K562 (cell line): ENCODE measurements around the gene RABIF. TPM values are rescaled to one million over a fixed set of nuclear protein-coding genes. Genes with fewer than 3 reads are reported as not detected.

Source experiments
- ATF4 ChIP-seq: fragments of 450-650 bp; formaldehyde crosslinking; IDR thresholded peaks from 2 replicates; pipeline ENCODE4 v1.4.0; 2022; ENCODE audit warnings: mild to moderate bottlenecking, moderate library complexity
- BMI1 ChIP-seq: fragments of 150-350 bp; IDR thresholded peaks from 2 replicates; pipeline ENCODE4 v1.6.1; 2014; ENCODE audit warnings: low read length
- BRD9 ChIP-seq: fragments of 450-650 bp; IDR thresholded peaks from 2 replicates; pipeline ENCODE4 v1.6.1; 2018; ENCODE audit warnings: low read depth; ENCODE audit not compliant: partially characterized antibody
- EGR1 ChIP-seq: fragments of 450-650 bp; conservative IDR thresholded peaks from 2 replicates; pipeline ENCODE4 v1.6.1; 2017; ENCODE audit warnings: mild to moderate bottlenecking
- ETV5 ChIP-seq: sonication (generic); formaldehyde crosslinking; IDR thresholded peaks from 2 replicates; pipeline ENCODE4 v1.4.0; 2020; ENCODE audit warnings: low read depth, mild to moderate bottlenecking, missing genetic modification reagents
- HOMEZ ChIP-seq: fragments of 250-450 bp; sonication (Bioruptor Pico); IDR thresholded peaks from 2 replicates; pipeline ENCODE4 v1.4.0; 2020; ENCODE audit warnings: mild to moderate bottlenecking, moderate library complexity
- MBD1 ChIP-seq: fragments of 250-450 bp; sonication (Bioruptor Pico); IDR thresholded peaks from 2 replicates; pipeline ENCODE4 v1.8.0; 2022; ENCODE audit warnings: inconsistent platforms
- NFATC3 ChIP-seq: fragments of 450-650 bp; IDR thresholded peaks from 2 replicates; pipeline ENCODE4 v1.6.1; 2017; ENCODE audit warnings: mild to moderate bottlenecking
- NFIX ChIP-seq: fragments of 250-450 bp; sonication (Bioruptor Pico); IDR thresholded peaks from 2 replicates; pipeline ENCODE4 v1.4.0; 2020; ENCODE audit warnings: low read depth, mild to moderate bottlenecking, moderate library complexity
- POLR2A ChIP-seq: fragments of 450-650 bp; conservative IDR thresholded peaks from 2 replicates; pipeline ENCODE4 v1.6.1; 2016
- RAD51 ChIP-seq: fragments of 450-650 bp; IDR thresholded peaks from 2 replicates; pipeline ENCODE4 v1.7.1; 2016; ENCODE audit warnings: low read depth, mild to moderate bottlenecking, borderline replicate concordance
- RBM39 ChIP-seq: fragments of 200-400 bp; formaldehyde crosslinking; optimal IDR thresholded peaks from 2 replicates; pipeline ENCODE3; 2018; ENCODE audit warnings: low read depth, low read length
- SPI1 ChIP-seq: IDR thresholded peaks from 2 replicates; pipeline ENCODE4 v1.6.1; 2011; ENCODE audit warnings: low read depth, low read length, control low read depth, borderline replicate concordance
- TBP ChIP-seq: optimal IDR thresholded peaks from 2 replicates; pipeline ENCODE3; 2011; ENCODE audit warnings: low read depth, low read length, improper control_type of control experiment
- XRCC4 ChIP-seq: IDR thresholded peaks from one replicate; pipeline ENCODE4 v1.6.1; 2011; ENCODE audit not compliant: insufficient read depth, insufficient read length; ENCODE audit errors: extremely low read depth
- ZBTB33 ChIP-seq: sonication (generic); formaldehyde crosslinking; IDR thresholded peaks from 2 replicates; pipeline ENCODE4 v1.8.1; 2023; ENCODE audit warnings: mild to moderate bottlenecking, missing genetic modification reagents
- ZC3H4 ChIP-seq: sonication (generic); formaldehyde crosslinking; IDR thresholded peaks from 2 replicates; pipeline ENCODE4 v1.9.0; 2021; ENCODE audit warnings: missing genetic modification reagents, borderline replicate concordance
- ZNF175 ChIP-seq: fragments of 200-800 bp; sonication (Bioruptor generic); IDR thresholded peaks from 2 replicates; pipeline ENCODE4 v1.6.1; 2016; ENCODE audit warnings: low read depth, mild to moderate bottlenecking, missing genetic modification characterization, missing compliant biosample characterization
- ZNF436 ChIP-seq: fragments of 250-450, 450-650 bp; sonication (Bioruptor Pico); formaldehyde crosslinking; IDR thresholded peaks from 2 replicates; pipeline ENCODE4 v1.7.0; 2020; ENCODE audit warnings: mild to moderate bottlenecking
- ZNF76 ChIP-seq: fragments of 250-450 bp; sonication (Bioruptor Pico); IDR thresholded peaks from 2 replicates; pipeline ENCODE4 v1.4.0; 2020; ENCODE audit warnings: mild to moderate bottlenecking, moderate library complexity, borderline replicate concordance
- ZNF785 ChIP-seq: fragments of 250-450 bp; sonication (Bioruptor Pico); IDR thresholded peaks from 2 replicates; pipeline ENCODE4 v1.4.0; 2020; ENCODE audit warnings: mild to moderate bottlenecking
- ZZZ3 ChIP-seq: fragments of 450-650 bp; IDR thresholded peaks from 2 replicates; pipeline ENCODE4 v1.6.1; 2016; ENCODE audit warnings: antibody characterized with exemption, mild to moderate bottlenecking, moderate library complexity
- polyA plus RNA-seq, 8 experiments: library from polyadenylated mRNA; depleted of rRNA in 4 of 8; stranded (reverse) in 5 of 8; unstranded in 3 of 8; fragments of >200 nt; fragmentation: Nextera tagmentation in 2 of 8; fragmentation: Illumina TruSeq in 1 of 8; extraction: Ambion mirVana in 2 of 8; extraction: Trizol in 1 of 8; gene quantifications; 2 replicates each; pipeline versions ENCODE4 v1.2.1 to v1.2.3, GENCODE V29; 2011 to 2014; ENCODE audit warnings: inconsistent platforms in 1 of 8, missing spikeins in 1 of 8
- total RNA-seq, 7 experiments: library from RNA; depleted of rRNA in 6 of 7; stranded (reverse); fragments of >200 nt in 6 of 7; fragmentation: Illumina TruSeq in 2 of 7; extraction: Trizol in 2 of 7; gene quantifications; 2 replicates each; pipeline versions ENCODE4 v1.2.1 to v1.2.3, GENCODE V29; 2011 to 2021; ENCODE audit warnings: low replicate concordance in 1 of 7

The RABIF gene
- total and polyA plus RNA-seq, 9 of the 15 experiments (the other 6 are each of a cell fraction or from before 2014, with no cell fraction given) = 7.4 to 20.1 (median 11.0) TPM

- peak; percentile 41; the same call in 1 of the 2 replicates for TF ChIP-seq ZNF175 (CRISPR knock-in tag)
- no peak for TF ChIP-seq MBD1 (CRISPR knock-in tag)
- TF ChIP-seq ZNF785 = no peak
- TF ChIP-seq TBP = peak; percentile 85
- peak; percentile 67; the same call in 1 of the 2 replicates for TF ChIP-seq ETV5
- 0 out of 2 replicates have a peak, but pooled peaks have one; percentile 15 for TF ChIP-seq ZZZ3
- TF ChIP-seq ZBTB33 (CRISPR knock-in tag) = no peak; the same call in 1 of the 2 replicates
- TF ChIP-seq BMI1 = no peak
- no peak; the same call in 1 of the 2 replicates for TF ChIP-seq SPI1
- TF ChIP-seq ZNF436 (CRISPR knock-in tag) = no peak
- TF ChIP-seq RBM39 = no peak
- TF ChIP-seq ATF4 (CRISPR knock-in tag) = peak; percentile 95
- TF ChIP-seq POLR2A = peak; percentile 96
- TF ChIP-seq BRD9 = peak; percentile 83
- peak; percentile 82 for TF ChIP-seq EGR1
- TF ChIP-seq XRCC4 = no peak
- no peak for TF ChIP-seq NFATC3
- TF ChIP-seq ZNF76 = peak; percentile 14; the same call in 1 of the 2 replicates
- TF ChIP-seq RAD51 = peak; percentile 100
- no peak; the same call in 1 of the 2 replicates for TF ChIP-seq ZC3H4 (CRISPR knock-in tag)
- no peak for TF ChIP-seq NFIX (CRISPR knock-in tag)
- TF ChIP-seq HOMEZ (CRISPR knock-in tag) = no peak; the same call in 1 of the 2 replicates
Observed at GRCh38 chr1:202926581-202927491, 37.9 kb upstream of the RABIF start, which contains the start of gene KLHL12 (continued).
